Skeletal muscle satellite cell (primary cell): ENCODE data around the gene DSCAM.

Source experiments
- H3K27me3 ChIP-seq: 2 replicates; pipeline ENCODE4 v1.7.0; 2013; ENCODE audit warnings: low read length; ENCODE audit not compliant: control insufficient read depth, insufficient read depth
- H3K36me3 ChIP-seq: 2 replicates; pipeline ENCODE4 v1.7.0; 2013; ENCODE audit warnings: mild to moderate bottlenecking, control low read depth, low read length; ENCODE audit not compliant: insufficient read depth
- H3K4me1 ChIP-seq: 2 replicates; pipeline ENCODE4 v1.7.0; 2013; ENCODE audit warnings: low read length; ENCODE audit not compliant: control insufficient read depth, insufficient read depth
- H3K4me2 ChIP-seq: 2 replicates; pipeline ENCODE4 v1.7.0; 2013; ENCODE audit warnings: mild to moderate bottlenecking, low read length
- H3K4me3 ChIP-seq: 2 replicates; pipeline ENCODE4 v1.7.0; 2013; ENCODE audit warnings: low read length
- H3K9ac ChIP-seq: 2 replicates; pipeline ENCODE4 v1.7.0; 2013; ENCODE audit warnings: mild to moderate bottlenecking, low read depth, low read length, moderate library complexity
- H3K9me3 ChIP-seq: replicated peaks from 2 replicates; pipeline ENCODE4 v1.7.0; 2013; ENCODE audit warnings: mild to moderate bottlenecking, control low read depth, low read length

Gene DSCAM

DNA sequence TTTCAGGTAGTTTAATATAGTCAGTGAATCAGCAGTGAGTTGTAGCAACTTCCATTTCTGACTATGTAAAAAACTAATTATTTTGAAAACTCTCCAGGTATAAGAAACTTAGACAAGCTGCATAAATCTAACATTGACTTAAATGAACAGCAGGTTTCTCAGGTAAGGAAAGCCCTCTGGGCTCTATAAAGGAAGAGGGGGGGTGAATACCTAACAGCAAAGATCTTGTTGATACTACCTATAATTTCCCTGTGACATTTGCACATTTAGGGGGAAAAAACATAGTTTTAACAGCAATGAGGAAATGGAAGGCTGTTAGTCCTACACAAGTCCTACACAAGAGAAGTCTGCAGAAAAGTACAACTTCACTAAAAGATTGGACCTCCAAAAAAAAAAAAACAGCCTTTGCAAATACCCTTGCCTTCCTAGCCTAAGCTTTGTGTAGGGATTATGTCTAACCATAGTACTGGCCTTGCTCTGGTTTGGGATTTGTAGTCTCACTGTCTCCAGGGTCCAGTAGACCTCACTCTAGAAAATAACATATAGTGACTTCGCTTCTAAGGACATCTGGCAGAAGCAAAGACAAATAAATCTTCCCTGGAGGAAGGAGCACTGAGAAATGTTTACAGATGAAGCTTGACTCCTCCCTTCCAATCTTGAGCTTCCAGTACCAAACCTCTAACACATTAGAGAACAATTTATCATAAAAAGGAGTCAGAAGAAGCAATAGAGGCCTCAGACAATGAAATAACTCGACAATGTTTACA lies 459.8 kb downstream of the DSCAM start:
- no peaks in the 10 kb centered on the region for H3K27me3 ChIP-seq
- peaks cover 8% of the 10 kb centered on the region for H3K9me3 ChIP-seq
- no peak overlapping the region for H3K4me2 ChIP-seq
- no peak overlapping the region for H3K9ac ChIP-seq
- no peaks in the 10 kb centered on the region for H3K36me3 ChIP-seq
- no peaks in the 10 kb centered on the region for H3K4me1 ChIP-seq
- no peak overlapping the region for H3K4me3 ChIP-seq

DNA sequence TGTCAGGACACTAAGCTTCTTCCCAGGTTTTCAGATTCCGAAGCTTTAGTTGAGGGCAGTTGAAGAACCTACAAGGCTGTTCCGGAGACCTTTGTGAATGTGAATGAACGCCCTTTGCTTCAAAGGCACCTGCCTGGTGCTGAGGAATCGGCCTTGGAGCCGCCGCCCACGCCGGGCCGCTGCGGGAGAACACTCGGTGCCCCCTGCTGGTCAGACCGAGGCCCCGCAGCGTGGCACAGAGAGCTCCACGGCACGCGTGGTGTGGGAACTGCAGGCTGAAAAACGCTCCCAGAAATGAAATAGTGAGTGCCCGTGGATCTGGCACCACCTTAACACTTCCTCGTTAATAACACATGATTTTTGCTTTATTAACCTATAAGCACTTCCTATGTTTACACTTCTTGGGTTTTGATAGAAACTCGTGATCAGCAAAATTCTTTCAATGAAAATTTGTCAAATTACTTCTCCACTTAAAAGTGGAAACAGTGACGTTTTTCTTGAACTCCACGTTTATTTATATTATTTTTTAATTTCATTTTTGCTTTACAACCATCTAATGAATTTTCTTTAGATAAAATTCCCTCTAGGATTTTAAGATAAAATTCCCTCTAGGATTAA lies 460.6 kb downstream of the DSCAM start:
- Histone ChIP-seq H3K4me2 (no peak overlapping the region), H3K4me1 (no peaks in the 10 kb centered on the region), H3K36me3 (no peaks in the 10 kb centered on the region), H3K4me3 (no peak overlapping the region), H3K9me3 (peaks cover 8% of the 10 kb centered on the region), H3K9ac (no peak overlapping the region), H3K27me3 (no peaks in the 10 kb centered on the region)

DNA sequence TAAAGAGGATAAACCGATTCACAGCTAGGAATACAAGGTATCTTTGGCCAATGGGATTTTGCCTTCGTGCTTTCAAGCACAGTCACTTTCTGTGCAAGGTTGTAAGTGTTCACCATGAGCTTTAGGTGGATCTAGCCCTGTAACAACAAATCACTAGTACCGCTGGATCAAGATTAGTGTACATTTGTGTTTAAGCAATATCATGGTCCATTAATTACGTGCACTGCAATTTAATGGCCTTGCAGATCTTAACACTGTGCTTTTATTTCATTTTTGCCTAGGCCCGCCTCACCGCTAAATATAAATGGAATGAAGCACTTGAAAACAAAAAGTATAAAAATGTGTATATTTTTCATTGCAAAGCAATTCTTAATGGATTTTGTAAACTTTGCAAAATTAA lies 461.1 kb downstream of the DSCAM start:
- Histone ChIP-seq H3K4me2 (no peak overlapping the region), H3K9ac (no peak overlapping the region), H3K27me3 (no peaks in the 10 kb centered on the region), H3K9me3 (peaks cover 9% of the 10 kb centered on the region), H3K4me3 (no peak overlapping the region), H3K36me3 (no peaks in the 10 kb centered on the region), H3K4me1 (no peaks in the 10 kb centered on the region)

DNA sequence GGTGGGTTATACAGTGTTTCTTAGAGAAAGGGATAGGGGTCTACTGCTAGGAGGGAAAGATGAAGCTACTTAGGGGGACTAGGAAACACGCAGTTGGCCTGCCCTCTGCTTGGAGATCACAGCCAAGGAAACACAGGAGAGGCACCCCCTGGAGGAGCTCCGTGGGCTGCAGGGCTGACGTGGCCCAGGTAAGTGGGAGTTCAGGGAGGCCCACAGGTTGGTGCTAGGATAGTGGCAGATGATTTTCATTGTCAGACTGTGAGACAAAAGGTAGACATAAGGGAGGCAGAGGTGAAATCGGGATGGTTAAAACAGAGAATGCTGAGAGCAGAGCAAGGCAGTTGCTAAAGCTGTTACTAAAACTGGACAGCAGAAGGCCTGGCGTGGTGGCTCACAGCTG lies 463.0 kb downstream of the DSCAM start:
- no peak overlapping the region for H3K9ac ChIP-seq
- no peaks in the 10 kb centered on the region for H3K27me3 ChIP-seq
- H3K4me1 ChIP-seq = no peaks in the 10 kb centered on the region
- H3K4me3 ChIP-seq = no peak overlapping the region
- H3K36me3 ChIP-seq = no peaks in the 10 kb centered on the region
- H3K4me2 ChIP-seq = no peak overlapping the region
- peaks cover 10% of the 10 kb centered on the region for H3K9me3 ChIP-seq

DNA sequence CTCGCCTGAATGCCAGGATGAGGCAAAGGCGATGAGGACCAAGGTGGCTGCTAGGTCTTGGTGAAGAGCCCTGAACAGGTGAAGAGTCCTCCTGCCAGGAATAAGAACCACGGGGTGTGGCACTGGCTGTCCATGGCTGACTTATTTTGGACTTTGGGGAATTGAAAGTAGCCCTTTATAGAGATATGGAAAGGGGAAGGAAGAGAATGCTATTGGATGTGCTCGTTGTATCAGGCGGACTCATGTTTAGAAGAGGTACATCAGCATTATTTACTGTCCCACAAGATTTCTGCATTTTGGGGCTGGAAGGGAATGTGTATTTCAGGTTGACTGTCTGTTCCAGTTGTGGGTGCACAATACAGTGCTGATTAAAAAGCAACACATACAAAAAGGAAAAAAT lies 465.8 kb downstream of the DSCAM start:
- Histone ChIP-seq H3K4me2 (no peak overlapping the region), H3K9me3 (peaks cover 7% of the 10 kb centered on the region), H3K4me3 (no peak overlapping the region), H3K27me3 (no peaks in the 10 kb centered on the region), H3K36me3 (no peaks in the 10 kb centered on the region), H3K9ac (no peak overlapping the region), H3K4me1 (no peaks in the 10 kb centered on the region)

DNA sequence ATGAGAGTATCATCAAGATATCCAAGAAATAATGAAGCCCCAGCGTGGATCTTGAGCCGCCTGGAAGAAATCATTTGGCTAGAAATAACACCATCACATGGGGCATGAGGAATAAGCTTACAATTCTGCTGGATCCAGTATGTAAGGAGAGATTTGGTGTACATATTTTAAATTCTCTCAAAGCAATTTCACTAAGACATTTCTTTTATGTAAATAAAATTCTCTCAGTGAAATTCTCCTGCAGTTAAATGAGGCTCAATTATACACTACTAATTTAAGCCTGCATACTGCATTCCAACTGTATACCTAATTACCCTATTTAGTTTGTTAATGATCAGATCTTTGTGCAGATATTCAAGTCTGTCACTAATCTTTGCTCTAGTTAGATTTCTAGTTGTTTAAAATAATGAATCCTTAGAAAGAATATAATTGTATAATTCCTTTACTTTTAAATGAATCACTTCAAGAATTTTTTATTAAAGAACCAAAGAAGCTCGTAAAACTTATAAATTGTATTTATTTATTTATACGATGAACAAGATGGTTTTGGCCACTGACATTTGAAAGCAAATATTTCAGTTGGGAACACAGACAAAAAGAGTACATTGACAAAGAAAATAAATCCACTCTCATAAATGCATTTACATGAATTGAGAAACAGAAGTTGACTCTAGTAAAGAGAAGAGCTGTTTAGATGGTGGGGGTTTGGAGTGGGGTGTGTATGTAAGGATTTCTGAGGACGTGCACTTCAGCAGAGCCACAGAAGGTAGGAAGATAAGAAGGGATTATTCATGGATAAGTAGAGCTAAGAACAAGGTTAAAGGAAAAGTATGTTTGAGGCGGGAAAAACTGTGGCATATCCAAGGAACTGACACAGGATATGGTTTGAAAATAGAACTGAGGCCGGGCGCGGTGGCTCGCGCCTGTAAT lies 466.8 kb downstream of the DSCAM start:
- no peaks in the 10 kb centered on the region for H3K36me3 ChIP-seq
- H3K4me1 ChIP-seq = no peaks in the 10 kb centered on the region
- no peak overlapping the region for H3K4me2 ChIP-seq
- no peak overlapping the region for H3K4me3 ChIP-seq
- no peaks in the 10 kb centered on the region for H3K27me3 ChIP-seq
- H3K9ac ChIP-seq = no peak overlapping the region
- peaks cover 7% of the 10 kb centered on the region for H3K9me3 ChIP-seq

DNA sequence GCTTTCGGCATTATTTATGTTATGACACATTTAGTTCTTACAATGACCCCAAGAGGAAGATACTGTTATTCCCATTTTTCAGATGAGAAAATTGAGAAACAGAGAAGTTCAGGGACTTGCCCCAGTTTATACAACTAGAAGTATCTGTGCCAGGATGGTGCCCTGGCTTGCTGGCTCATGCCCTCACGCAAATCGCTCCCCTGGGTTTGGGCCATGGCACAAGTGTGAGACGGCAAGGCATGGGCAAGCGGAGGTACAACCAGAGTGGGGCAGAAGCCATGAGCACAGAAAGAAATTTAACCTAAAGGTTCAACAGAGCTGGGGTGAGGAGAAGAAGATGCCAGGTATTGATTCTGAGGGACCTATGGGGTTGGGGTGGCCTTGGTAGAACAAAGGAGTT lies 469.8 kb downstream of the DSCAM start:
- H3K4me2 ChIP-seq = no peak overlapping the region
- no peak overlapping the region for H3K9ac ChIP-seq
- peaks cover 11% of the 10 kb centered on the region for H3K9me3 ChIP-seq
- no peaks in the 10 kb centered on the region for H3K36me3 ChIP-seq
- H3K4me3 ChIP-seq = no peak overlapping the region
- no peaks in the 10 kb centered on the region for H3K4me1 ChIP-seq
- no peaks in the 10 kb centered on the region for H3K27me3 ChIP-seq

DNA sequence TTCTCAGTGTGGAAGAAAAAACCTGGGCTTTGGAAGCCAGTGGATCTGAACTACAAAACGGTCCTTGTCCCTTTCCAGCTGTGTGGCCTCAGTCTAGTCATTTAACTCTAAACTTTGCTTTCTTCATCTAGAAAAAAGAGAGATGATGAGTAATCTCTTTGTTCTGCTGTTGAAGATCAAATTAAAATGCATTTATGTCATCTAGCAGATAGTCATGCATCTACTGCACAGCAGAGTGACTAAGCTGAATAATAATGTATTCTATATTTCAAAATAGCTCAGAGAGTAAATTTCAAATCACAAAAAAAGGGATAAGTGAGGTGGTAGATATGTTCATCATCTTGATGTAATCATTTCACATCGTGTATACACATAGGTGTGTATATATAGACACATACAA lies 473.2 kb downstream of the DSCAM start:
- Histone ChIP-seq H3K4me2 (no peak overlapping the region), H3K9me3 (peaks cover 7% of the 10 kb centered on the region), H3K36me3 (no peaks in the 10 kb centered on the region), H3K4me3 (no peak overlapping the region), H3K27me3 (no peaks in the 10 kb centered on the region), H3K9ac (no peak overlapping the region), H3K4me1 (no peaks in the 10 kb centered on the region)

DNA sequence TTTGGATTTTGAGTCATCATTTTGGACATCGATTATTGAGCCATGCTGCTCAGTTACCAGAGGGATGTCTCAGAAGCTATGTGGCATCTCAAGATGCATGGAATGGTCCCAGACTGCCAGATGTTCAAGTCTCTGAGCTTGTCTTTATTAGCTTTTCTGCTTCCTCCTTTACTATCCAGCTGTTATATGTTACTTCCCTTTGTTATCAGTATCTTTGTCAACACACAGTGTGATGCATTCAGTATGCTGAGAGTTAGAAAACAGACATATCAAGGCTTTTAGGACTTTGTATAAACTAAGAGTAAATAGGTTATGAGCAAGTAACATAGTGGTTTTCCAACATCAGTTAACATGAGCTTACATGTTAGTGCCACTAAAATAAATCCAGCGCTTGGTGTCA lies 474.5 kb downstream of the DSCAM start:
- Histone ChIP-seq H3K9ac (no peak overlapping the region), H3K4me1 (no peaks in the 10 kb centered on the region), H3K4me3 (no peak overlapping the region), H3K9me3 (peaks cover 7% of the 10 kb centered on the region), H3K27me3 (no peaks in the 10 kb centered on the region), H3K4me2 (no peak overlapping the region), H3K36me3 (no peaks in the 10 kb centered on the region)

DNA sequence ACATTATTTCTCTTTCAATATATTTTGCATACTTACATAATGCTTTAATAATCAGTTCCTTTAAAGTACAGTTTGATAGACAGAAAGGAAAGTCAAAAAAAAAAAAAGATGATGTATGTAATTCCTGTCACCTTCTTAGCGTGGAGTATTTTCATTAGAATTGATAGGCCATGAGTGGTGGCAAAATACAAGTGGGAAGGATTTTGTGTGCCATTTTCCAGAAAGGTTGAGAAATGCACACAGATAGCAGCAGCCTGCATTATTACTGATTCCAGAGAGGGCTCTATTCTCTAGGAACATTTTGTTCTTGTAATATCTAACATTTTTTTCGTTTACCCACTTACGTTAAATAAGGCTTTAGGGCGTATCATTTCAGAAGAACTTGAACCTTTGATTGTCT lies 475.6 kb downstream of the DSCAM start:
- Histone ChIP-seq H3K4me1 (no peaks in the 10 kb centered on the region), H3K27me3 (no peaks in the 10 kb centered on the region), H3K9ac (no peak overlapping the region), H3K9me3 (peaks cover 10% of the 10 kb centered on the region), H3K36me3 (no peaks in the 10 kb centered on the region), H3K4me2 (no peak overlapping the region), H3K4me3 (no peak overlapping the region)

DNA sequence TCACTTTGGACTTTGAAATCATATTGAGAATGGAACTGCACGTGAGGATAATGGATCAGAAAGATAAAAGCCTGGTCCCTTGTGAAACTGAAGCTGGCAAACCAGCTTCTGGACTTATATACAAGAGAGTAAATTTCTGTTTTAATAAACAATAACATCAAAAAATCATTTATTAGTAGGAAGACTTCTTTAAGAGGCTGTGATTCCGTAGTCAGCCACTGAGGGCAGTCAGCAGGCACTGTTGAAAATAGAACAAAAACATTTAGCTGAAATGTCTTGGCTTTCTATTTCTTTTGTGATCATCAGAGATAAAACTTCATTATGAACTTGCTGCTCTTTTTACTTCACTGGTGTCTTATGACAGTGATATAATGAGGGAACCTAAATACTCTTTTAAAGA lies 490.3 kb downstream of the DSCAM start:
- no peaks in the 10 kb centered on the region for H3K36me3 ChIP-seq
- H3K9ac ChIP-seq = no peak overlapping the region
- no peak overlapping the region for H3K4me2 ChIP-seq
- peaks cover 16% of the 10 kb centered on the region for H3K9me3 ChIP-seq
- H3K27me3 ChIP-seq = no peaks in the 10 kb centered on the region
- H3K4me3 ChIP-seq = no peak overlapping the region
- no peaks in the 10 kb centered on the region for H3K4me1 ChIP-seq
